ENCODE data around the gene SEC11A.
A peak's percentile ranks its signal among the peaks of the same experiment; 100 is the strongest.
"Not testable (repeated sequence)": the region's sequence is repeated elsewhere in the genome, so short reads cannot be mapped to it uniquely, and the experiment has no call there.

The SEC11A gene

DNA sequence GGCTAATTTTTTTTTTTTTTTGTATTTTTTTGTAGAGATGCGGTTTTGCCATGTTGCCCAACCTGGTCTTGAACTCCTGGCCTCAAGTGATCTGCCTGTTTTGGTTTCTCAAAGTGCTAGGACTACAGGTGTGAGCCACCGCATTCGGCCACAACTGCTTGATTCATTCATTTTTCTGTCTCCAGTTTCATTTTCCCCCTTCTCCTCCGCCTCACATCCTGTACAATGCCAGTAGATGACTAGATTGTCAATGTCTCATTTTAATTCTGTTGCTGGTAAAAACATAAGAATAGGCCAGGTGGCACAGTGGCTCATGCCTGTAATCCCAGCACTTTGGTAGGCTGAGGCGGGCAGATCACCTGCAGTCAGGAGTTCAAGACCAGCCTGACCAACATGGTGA is 20.4 kb upstream of the SEC11A start:
- DNase-seq, result peak; percentile 72

- peak; percentile 58 for DNase-seq
These were observed 19.6 kb upstream of the SEC11A start for GRCh38 chr15:84735480-84736061.

DNA sequence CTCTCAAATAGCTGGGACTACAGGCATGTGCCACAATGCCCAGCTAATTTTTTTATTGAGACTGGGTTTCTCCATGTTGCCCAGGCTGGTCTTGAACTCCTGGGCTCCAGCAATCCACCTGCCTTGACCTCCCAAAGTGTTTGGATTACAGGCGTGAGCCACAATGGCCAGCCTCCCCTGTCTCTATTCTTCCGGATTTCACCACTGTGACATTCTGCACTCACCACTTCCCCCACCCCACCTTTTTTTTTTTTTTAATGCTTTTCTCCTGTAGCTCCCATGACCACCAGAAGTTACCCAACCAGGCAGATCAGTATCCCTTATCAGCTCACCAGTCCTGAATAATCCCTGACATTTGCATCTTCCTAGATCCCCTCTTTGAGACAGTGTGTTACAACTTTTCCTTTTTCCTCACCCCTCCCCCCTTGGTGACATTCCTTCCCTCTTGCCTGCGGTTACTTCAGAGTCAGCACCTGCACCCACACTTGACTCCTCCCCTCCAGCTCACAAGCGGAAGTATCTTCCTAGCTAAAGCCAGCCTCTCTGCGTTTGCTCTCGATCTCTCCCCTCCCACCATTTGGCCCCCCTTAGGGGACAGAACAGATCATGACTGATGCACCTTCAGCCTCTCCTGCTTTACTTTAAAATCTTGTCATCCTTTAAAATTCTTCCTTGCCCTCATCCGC is 19.0 kb upstream of the SEC11A start:
- peak; percentile 81 for DNase-seq

- no peak for DNase-seq
These were observed 15.8 kb upstream of the SEC11A start for GRCh38 chr15:84731774-84732173.

- DNase-seq, result no peak
These were observed 11.5 kb upstream of the SEC11A start for GRCh38 chr15:84727429-84727828.

DNA sequence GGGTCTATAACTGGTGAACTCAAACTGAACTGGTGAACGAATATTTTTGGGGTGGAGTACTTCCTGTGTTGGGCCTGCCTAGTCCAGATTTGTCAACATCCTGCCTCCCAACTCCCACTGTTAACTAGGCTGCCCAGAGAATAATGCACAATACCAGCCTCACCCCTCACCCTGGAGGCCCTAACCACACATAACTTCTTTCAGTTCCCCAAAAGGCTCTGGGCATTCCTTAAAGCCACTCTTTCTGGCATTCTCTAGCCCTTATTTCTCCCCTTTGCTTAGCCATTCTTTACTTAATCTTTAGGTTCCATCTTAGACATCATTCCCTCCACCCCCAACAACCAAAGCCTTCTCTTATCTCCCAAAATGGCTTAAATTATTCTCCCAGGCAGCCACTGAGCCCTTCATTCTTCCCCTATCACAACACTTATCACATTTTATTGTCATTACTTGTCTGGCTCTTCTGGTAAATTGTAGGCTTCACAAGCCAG is 9.1 kb upstream of the SEC11A start:
- no peak for DNase-seq

GRCh38 chr15:84722628-84723027 is 6.7 kb upstream of the SEC11A start:
- no peak for DNase-seq

DNA sequence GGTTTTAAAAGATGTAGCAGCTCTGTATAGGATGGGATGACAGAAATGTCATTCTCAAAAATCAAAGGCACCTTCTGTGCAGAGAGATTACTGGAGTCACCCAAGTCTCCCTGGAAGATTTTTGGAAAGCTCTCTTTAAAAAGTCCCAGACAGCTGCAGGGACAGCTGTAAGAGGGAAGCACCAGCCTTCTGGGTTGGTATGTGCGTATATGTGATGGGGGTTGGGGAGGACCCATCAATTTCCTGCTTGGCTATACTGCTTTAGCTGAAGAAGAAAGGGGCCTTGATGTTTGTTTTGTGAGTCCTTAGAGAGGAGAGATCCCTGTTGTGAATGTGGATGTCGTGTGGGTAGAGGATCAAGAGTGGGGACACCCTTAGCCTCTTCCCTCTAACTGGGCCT is 5.4 kb upstream of the SEC11A start:
- DNase-seq, result no peak

DNA sequence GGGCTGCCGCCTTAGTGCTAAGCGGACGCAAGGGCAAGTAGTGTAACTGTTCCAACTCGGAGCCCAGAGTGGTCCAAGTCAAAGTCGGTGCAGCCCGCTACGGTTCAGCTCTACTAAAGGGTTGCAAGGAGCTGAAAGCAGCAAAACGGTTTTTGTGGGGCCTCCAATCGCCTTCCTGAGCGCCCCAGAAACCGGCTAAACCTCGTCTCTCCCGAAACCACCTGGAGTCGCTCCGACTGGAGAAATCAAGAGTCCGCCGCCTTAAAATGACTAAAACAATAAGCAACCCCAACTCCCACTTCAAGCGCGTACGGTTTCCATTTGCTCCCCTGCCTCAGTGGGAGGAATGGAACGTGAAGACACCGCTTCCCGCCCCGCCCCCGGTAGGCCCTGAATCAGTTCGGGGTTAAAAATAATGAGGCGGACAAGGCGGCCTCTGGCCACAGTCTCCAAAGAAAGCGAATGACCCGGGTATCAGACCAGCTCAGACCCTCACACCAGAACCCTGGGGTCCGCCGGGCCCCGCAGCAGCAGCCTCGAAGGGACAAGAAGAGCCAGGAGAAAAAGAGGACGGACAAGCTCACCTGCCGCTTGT is 401 bp downstream of the SEC11A start:
- peak; percentile 73 for DNase-seq

DNA sequence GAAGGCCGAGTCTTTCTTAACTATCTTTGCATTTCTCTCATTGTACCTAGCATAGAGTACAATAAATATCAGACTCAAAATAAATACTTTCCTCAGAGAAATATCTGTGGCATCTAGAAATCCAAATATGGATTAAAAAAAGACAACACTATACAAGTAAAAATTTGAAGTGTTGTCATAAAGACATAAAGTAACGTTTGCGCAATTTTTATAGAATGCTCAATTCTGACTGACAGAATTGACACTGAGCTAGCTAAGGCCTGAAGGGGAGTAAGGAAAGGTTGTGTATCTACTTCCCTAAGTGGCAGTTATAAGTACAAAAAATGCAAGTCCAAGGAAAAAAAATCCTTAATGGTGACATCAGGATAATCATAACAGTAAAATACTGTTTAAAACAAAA is 1.1 kb downstream of the SEC11A start:
- no peak for DNase-seq

GRCh38 chr15:84714372-84714771 is 1.6 kb downstream of the SEC11A start:
- DNase-seq, result no peak

DNA sequence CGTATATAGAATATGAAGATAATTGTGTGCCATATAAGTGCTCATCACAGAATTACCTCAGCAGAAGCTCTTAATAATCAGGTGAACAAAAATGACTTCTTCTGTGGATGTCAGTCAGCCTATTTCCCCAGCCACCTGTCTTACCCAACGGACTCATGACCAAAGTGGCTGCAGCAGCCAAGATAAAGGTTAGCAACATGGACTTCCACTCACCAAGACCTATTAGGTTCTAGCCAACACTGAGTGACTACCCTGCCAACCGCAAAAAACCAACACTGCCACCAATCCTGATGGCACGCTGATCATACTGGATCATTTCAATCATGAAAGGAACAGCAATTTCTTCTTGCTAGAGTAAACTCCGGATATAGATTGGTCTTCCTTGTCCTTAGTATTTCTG is 12.1 kb downstream of the SEC11A start:
- DNase-seq, result no peak

DNA sequence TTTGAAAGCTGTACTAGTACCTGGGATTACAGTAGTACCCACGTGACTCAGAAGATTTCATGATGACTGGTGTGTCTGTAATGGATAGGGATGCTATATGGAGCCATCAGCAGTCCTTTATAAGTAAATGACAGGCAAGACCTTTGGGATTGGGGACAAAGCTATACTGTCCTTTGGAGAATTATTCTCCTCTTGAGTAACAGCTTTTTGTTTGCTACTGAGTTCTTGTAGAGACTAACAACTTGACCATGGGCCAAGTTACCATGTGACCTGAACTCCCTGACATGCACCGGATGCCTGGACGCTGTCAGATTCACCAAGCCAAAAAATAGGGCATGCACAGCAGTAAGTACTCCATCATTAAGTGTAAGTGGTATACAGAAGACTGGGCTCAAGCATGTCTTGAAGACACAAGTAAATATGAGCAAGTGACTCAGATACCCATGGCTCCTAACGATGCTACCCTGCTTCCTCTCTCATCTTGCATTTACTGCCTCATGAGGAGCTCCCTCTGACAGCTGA is 12.9 kb downstream of the SEC11A start:
- DNase-seq, result no peak

DNA sequence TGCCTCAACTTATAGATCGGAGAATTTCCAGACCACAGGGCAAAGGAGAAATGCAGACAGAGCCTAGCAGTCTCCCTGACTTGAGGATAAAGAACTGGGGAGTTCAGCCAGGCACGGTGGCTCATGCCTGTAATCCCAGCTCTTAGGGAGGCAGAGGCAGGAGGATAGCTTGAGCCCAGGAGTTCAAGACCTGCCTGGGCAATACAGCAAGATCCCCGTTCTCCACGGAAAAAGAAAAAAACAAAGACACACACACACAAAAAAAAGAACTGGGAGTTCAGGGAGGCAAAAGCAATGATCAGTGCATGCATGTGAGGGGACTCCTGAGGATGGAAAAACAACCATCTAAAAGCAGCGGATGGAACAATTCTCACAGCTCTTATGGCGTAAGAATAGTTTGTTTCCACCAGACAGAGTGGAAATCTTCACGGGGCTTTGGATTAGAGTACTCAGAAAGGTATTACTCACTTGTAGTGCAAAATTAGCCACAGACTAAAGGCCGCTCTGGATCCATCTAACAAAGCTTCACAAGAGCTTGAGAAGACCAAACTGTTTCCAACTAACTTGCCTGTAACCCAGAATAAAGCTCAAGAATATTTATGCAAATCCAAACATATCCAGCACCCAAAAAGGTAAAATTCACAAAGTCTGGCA is 16.3 kb downstream of the SEC11A start:
- DNase-seq, result no peak

DNA sequence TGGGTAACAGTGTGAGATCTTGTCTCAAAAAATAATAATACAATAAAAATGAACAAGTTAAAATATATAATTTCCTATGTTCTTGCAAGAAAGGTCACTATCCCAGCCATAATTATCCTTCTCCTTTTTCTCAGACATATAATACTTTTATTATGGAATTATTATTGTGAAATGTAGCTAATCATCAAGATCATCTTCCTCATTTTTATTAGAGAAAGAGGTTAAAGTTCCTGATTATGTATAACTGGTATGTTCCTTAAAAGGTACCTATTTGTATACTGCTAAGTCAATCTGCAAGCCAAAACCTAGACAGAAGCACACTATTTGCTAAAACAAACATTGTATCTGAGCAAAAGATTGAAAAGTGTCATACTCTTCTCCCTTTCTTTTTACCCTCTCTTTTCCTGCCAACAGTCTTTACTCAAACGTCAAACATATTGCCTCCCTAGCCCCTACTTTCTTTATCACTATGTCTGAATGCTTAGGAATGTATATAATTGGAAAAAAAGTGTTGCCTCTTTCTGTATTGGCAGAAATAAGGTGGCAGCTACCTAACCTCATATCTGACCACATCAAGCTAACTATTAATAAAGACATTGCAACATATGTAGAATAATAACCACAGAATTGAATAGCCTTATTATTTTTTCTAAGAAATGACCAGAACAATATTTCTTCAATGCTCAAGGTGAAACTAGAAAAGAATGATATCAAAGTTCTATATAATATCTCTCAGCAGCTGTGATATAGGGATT is 18.5 kb downstream of the SEC11A start:
- no peak for DNase-seq

DNA sequence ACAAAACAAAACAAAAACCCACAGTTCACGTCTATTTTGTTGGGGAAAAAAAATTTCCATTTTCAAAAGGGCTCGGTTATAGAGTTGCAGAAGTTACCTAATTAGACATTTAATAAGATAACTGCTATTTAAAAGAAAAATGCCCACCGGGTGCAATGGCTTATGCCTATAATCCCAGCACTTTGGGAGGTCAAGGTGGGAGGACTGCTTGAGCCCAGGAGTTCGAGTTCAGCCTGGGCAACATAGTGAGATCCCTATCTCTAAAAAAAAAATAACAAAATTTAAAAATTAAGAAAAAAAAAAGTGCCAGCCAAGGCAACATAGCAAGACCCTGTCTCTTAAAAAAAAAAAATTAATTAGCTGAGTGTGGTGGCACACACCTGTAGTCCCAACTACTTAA is 19.2 kb downstream of the SEC11A start:
- no peak for DNase-seq

GRCh38 chr15:84690342-84690741 is 25.6 kb downstream of the SEC11A start:
- no peak for DNase-seq

GRCh38 chr15:84689858-84690257 is 26.1 kb downstream of the SEC11A start:
- no peak for DNase-seq

DNA sequence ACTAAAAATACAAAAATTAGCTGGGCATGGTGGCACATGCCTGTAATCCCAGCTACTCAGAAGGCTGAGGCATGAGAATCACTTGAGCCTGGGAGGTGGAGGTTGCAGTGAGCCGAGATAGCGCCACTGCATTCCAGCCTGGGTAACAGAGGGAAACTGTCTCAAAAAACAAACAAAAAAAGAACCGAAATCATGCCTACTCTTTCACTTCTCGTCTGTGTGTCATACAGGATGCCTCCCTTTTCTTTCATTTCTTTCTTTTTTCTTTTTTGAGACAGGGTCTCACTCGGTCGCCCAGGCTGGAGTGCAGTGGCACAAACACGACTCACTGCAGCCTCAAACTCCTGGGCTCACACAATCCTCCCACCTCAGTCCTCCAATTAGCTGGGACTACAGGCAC is 29.5 kb downstream of the SEC11A start:
- DNase-seq, result not testable (repeated sequence)

- no peak for DNase-seq
These were observed 30.6 kb downstream of the SEC11A start for GRCh38 chr15:84685304-84685703.

- DNase-seq, result no peak
These were observed 31.8 kb downstream of the SEC11A start for GRCh38 chr15:84684092-84684491.

DNA sequence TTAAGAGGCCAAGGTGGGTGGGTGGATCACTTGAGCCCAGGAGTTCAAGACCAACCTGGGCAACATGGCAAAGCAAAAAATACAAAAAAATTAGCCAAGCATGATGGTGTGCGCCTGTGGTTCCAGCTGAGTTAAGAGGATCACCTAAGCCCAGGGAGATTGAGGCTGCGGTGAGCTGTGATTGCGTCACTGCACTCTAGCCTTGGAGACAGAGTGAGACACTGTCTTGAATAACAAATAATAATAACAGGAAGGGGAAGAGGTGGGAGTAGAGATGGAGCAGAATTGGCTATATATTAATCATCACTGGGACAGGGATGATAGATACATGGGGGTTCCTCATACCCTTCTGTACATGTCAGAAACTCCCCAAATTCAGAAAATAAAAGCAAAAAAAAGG is 34.1 kb downstream of the SEC11A start:
- peak; percentile 43 for DNase-seq

- DNase-seq, result no peak
These were observed 44.7 kb downstream of the SEC11A start for GRCh38 chr15:84671211-84671610.
